ENCODE results near the gene FAM184A. TPM values are rescaled to one million over a fixed set of nuclear protein-coding genes. Genes with fewer than 3 reads are reported as not detected.

The FAM184A gene
- total RNA-seq, 3 donors from 2014 or later, result 7.0 to 12.8 (median 7.5) TPM

DNA sequence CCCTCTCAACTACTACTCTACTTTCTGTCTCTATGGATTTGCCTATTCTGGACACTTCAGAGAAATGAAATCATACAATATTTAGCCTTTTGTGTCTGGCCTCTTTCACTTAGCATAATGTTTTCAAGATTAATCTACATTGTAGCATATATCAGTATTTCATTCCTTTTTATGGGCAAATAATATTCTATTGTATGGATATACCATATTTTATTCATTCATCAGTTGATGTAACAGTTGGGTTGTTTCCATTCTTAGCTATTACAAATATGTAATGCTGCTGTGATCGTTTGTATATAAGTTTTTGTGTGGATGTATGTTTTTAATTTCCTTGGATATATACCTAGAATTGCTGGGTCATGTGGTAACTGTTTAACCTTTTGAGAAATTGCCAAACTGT lies 23.4 kb downstream of the FAM184A start:
- Histone ChIP-seq H3K27ac (no peak overlapping the region), H3K9me3 (no peaks in the 10 kb centered on the region), H3K4me3 (no peak overlapping the region), H3K27me3 (no peaks in the 10 kb centered on the region), H3K4me1 (no peaks in the 10 kb centered on the region), H3K36me3 (no peaks in the 10 kb centered on the region)
- intact Hi-C loops (cut with DNase I; ENCODE audit: low total_unique reads), result no loop called here
- no peak for DNase-seq (ENCODE audit: low spot score in 2 of 2)
- no peak for TF ChIP-seq POLR2A (IDR thresholded peaks at IDR 0.05)
- TF ChIP-seq POLR2AphosphoS5 (IDR thresholded peaks at IDR 0.05), result no peak
- TF ChIP-seq, protein P1, sequence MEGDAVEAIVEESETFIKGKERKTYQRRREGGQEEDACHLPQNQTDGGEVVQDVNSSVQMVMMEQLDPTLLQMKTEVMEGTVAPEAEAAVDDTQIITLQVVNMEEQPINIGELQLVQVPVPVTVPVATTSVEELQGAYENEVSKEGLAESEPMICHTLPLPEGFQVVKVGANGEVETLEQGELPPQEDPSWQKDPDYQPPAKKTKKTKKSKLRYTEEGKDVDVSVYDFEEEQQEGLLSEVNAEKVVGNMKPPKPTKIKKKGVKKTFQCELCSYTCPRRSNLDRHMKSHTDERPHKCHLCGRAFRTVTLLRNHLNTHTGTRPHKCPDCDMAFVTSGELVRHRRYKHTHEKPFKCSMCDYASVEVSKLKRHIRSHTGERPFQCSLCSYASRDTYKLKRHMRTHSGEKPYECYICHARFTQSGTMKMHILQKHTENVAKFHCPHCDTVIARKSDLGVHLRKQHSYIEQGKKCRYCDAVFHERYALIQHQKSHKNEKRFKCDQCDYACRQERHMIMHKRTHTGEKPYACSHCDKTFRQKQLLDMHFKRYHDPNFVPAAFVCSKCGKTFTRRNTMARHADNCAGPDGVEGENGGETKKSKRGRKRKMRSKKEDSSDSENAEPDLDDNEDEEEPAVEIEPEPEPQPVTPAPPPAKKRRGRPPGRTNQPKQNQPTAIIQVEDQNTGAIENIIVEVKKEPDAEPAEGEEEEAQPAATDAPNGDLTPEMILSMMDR (IDR thresholded peaks at IDR 0.05), result no peak

DNA sequence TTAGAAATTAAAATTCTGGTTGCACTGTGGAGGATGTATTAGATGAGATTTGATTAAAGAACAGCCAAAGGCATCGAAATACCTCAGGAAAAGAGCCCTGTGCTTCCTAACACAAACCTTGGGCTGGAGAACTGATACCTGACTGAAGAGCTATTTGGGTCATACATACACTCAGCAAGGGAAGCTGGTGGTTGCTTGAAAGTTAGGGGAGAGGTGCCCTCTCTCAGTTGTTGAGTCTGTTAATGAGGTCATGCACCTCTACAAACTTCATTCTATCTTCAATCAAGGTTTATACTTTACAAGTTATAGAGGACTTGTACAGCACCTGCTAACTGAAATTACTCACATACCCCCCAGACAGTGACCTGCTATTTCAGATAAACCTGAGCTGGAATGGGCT lies 25.5 kb downstream of the FAM184A start:
- Histone ChIP-seq H3K27ac (no peak overlapping the region), H3K9me3 (no peaks in the 10 kb centered on the region), H3K4me1 (no peaks in the 10 kb centered on the region), H3K4me3 (no peak overlapping the region), H3K36me3 (no peaks in the 10 kb centered on the region), H3K27me3 (no peaks in the 10 kb centered on the region)
- TF ChIP-seq, protein P1 (IDR thresholded peaks at IDR 0.05), result no peak
- DNase-seq (ENCODE audit: low spot score in 2 of 2), result no peak
- intact Hi-C loops (cut with DNase I; ENCODE audit: low total_unique reads), result no loop called here

DNA sequence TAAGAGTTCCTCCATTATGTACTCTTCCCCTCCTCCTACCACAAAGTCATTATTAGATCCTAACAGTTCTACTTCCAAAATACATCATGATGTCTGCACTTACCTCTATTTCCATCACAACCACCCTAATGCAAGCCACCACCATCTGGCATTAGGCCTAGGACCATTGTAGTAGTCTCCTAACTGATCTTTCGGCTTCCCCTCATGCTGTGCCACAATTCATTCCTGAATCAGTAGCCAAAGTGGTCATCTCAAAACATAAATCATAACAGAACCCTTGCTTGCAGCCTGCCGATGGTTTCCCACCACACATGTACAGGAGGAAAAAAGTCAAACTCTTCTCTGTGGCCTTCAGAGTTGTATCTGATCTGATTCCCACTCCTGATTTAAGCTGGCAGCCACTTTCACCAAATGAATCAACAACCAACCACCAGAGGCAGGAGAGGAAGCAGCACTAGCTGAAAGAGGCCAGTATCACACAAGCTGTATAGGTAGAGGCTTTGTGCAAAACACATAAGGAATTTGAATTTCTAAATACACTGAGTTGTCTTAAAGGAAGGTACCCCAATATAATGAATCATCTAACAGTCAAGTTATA lies 26.1 kb downstream of the FAM184A start:
- no peaks in the 10 kb centered on the region for H3K9me3 ChIP-seq
- H3K4me3 ChIP-seq, result no peak overlapping the region
- H3K4me1 ChIP-seq, result no peaks in the 10 kb centered on the region
- no peaks in the 10 kb centered on the region for H3K27me3 ChIP-seq
- TF ChIP-seq POLR2AphosphoS5 (IDR thresholded peaks at IDR 0.05), result no peak
- no peak for TF ChIP-seq POLR2A (IDR thresholded peaks at IDR 0.05)
- TF ChIP-seq, protein P1 (IDR thresholded peaks at IDR 0.05), result no peak
- intact Hi-C loops (cut with DNase I; ENCODE audit: low total_unique reads), result no loop called here
- no peak overlapping the region for H3K27ac ChIP-seq
- H3K36me3 ChIP-seq, result no peaks in the 10 kb centered on the region
- DNase-seq (ENCODE audit: low spot score in 2 of 2), result no peak

DNA sequence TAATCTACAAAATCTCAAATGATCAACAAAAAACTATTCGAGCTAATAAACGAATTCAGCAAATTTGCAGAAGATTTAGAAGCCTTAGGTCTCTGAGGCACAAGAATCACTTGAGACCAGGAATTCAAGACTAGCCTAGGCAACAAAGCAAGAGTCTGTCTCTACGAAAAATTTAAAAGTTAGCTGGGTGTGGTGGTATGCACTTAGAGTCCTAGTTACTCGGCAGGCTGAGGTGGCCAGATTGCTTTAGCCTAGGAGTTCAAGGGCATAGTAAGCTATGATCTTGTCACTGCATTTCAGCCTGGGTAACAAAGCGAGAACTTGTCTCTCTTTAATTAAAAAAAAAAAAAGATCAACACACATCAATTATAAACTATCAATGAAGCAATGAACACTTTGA lies 34.2 kb downstream of the FAM184A start:
- no peaks in the 10 kb centered on the region for H3K27me3 ChIP-seq
- TF ChIP-seq POLR2A (IDR thresholded peaks at IDR 0.05) (no peak), POLR2AphosphoS5 (IDR thresholded peaks at IDR 0.05) (no peak)
- TF ChIP-seq, protein P1 (IDR thresholded peaks at IDR 0.05), result no peak
- intact Hi-C loops (cut with DNase I; ENCODE audit: low total_unique reads), result no loop called here
- no peak overlapping the region for H3K27ac ChIP-seq
- no peak for DNase-seq (ENCODE audit: low spot score in 2 of 2)
- no peaks in the 10 kb centered on the region for H3K36me3 ChIP-seq
- no peak overlapping the region for H3K4me3 ChIP-seq
- H3K9me3 ChIP-seq, result no peaks in the 10 kb centered on the region
- no peaks in the 10 kb centered on the region for H3K4me1 ChIP-seq

DNA sequence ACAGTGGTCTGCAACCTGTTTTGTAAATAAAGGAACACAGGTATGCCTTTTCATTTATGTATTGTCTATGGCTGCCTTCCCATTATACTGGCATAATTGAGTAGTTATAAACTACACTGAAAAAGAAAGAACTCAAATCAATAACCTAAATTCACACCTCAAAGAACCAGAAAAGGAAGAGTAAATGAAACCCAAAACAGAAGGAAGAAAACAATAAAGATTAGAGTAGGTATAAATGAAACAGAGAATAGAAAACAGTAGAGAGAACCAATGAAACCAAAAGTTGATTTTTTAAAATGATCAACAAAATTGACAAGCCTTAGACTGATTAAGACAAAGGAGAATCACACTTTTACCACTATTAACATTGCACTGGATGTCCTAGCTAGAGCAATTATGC lies 34.7 kb downstream of the FAM184A start:
- Histone ChIP-seq H3K27me3 (no peaks in the 10 kb centered on the region), H3K4me3 (no peak overlapping the region), H3K27ac (no peak overlapping the region), H3K36me3 (no peaks in the 10 kb centered on the region), H3K4me1 (no peaks in the 10 kb centered on the region), H3K9me3 (no peaks in the 10 kb centered on the region)
- intact Hi-C loops (cut with DNase I; ENCODE audit: low total_unique reads), result no loop called here
- no peak for DNase-seq (ENCODE audit: low spot score in 2 of 2)
- TF ChIP-seq, protein P1 (IDR thresholded peaks at IDR 0.05), result no peak
- TF ChIP-seq POLR2AphosphoS5 (IDR thresholded peaks at IDR 0.05) (no peak), POLR2A (IDR thresholded peaks at IDR 0.05) (no peak)

Measured in breast epithelium (tissue), 4 donors.